ENCODE results near the gene CD163L1.

The CD163L1 gene

GRCh38 chr12:7485095-7485494 is 41.1 kb upstream of the CD163L1 start:
- Histone ChIP-seq H2AFZ (ENCODE audit: low read length) (no peak overlapping the region), H3K4me3 (ENCODE audit: low read length) (no peak overlapping the region), H3K36me3 (replicated peaks; ENCODE audit: insufficient read depth, low read length) (no peaks in the 10 kb centered on the region), H3K27me3 (replicated peaks; ENCODE audit: insufficient read depth, low read length) (no peaks in the 10 kb centered on the region), H3K4me2 (ENCODE audit: low read depth, low read length) (no peak overlapping the region), H3K9me2 (replicated peaks; ENCODE audit: insufficient read depth, low read length) (no peaks in the 10 kb centered on the region), H3K4me1 (ENCODE audit: low read length) (no peaks in the 10 kb centered on the region), H3K79me2 (ENCODE audit: low read length) (no peaks in the 10 kb centered on the region), H3K9me3 (replicated peaks; ENCODE audit: insufficient read depth, low read length) (no peaks in the 10 kb centered on the region), H3K9ac (ENCODE audit: low read length) (no peak overlapping the region), H3K27ac (ENCODE audit: low read length) (no peak overlapping the region), H4K20me1 (ENCODE audit: insufficient read depth, low read length) (no peaks in the 10 kb centered on the region), H3F3A (ENCODE audit: insufficient read depth, low read length) (no peaks in the 10 kb centered on the region)
- TF ChIP-seq, protein P1, sequence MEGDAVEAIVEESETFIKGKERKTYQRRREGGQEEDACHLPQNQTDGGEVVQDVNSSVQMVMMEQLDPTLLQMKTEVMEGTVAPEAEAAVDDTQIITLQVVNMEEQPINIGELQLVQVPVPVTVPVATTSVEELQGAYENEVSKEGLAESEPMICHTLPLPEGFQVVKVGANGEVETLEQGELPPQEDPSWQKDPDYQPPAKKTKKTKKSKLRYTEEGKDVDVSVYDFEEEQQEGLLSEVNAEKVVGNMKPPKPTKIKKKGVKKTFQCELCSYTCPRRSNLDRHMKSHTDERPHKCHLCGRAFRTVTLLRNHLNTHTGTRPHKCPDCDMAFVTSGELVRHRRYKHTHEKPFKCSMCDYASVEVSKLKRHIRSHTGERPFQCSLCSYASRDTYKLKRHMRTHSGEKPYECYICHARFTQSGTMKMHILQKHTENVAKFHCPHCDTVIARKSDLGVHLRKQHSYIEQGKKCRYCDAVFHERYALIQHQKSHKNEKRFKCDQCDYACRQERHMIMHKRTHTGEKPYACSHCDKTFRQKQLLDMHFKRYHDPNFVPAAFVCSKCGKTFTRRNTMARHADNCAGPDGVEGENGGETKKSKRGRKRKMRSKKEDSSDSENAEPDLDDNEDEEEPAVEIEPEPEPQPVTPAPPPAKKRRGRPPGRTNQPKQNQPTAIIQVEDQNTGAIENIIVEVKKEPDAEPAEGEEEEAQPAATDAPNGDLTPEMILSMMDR (IDR thresholded peaks at IDR 0.05; ENCODE audit: low read length), result no peak
- TF ChIP-seq EZH2phosphoT487 (IDR thresholded peaks at IDR 0.05; ENCODE audit: low read length) (no peak), EZH2 (optimal IDR thresholded peaks at IDR 0.05; ENCODE audit: low read depth, low read length) (no peak)
- DNase-seq, result no peak

DNA sequence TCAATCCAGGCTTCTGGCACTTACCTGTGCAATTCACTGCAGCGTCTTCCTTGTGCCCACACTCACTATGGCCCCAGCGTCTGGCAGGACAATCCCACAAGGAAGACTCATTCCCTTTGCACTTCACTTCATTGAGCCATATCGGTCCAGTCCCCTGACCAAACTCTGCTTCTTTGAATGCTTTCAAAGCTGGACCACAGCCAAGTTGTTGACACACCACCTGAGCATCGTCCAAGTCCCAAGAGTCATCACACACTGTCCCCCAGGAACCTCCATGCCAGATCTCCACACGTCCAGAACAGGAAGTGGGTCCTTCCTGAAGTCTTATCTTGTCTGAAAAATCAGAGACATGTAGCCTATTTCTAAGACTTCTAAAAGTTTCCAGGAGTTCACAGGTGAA is 39.4 kb upstream of the CD163L1 start:
- no peak for TF ChIP-seq EZH2phosphoT487 (IDR thresholded peaks at IDR 0.05; ENCODE audit: low read length)
- TF ChIP-seq, protein P1 (IDR thresholded peaks at IDR 0.05; ENCODE audit: low read length), result no peak
- TF ChIP-seq EZH2 (optimal IDR thresholded peaks at IDR 0.05; ENCODE audit: low read depth, low read length), result no peak
- no peak overlapping the region for H2AFZ ChIP-seq (ENCODE audit: low read length)

DNA sequence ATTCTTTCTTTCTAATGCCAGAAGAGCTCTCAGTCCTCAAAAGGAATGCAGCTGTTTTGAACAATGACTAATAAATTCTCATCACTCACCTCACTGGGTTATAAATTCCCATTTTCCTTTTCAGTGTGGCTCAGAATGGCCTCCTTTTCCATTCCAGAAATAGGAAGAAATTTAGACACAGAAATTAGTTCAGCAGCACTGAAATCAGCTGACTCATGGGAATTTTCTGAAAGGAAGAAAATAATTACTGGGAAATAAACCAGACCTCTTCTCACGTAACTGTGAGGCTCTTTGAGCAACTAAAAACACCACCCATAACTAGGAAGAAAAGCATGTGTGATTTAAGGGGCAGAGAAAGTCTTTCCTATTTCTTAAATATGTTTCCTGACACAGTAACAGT is 35.8 kb upstream of the CD163L1 start:
- Histone ChIP-seq H3K4me3 (ENCODE audit: low read length) (no peak overlapping the region), H4K20me1 (ENCODE audit: insufficient read depth, low read length) (no peaks in the 10 kb centered on the region), H3K27ac (ENCODE audit: low read length) (no peak overlapping the region), H2AFZ (ENCODE audit: low read length) (no peak overlapping the region), H3K36me3 (replicated peaks; ENCODE audit: insufficient read depth, low read length) (no peaks in the 10 kb centered on the region), H3K9ac (ENCODE audit: low read length) (no peak overlapping the region), H3K4me1 (ENCODE audit: low read length) (no peaks in the 10 kb centered on the region), H3K9me2 (replicated peaks; ENCODE audit: insufficient read depth, low read length) (no peaks in the 10 kb centered on the region), H3K9me3 (replicated peaks; ENCODE audit: insufficient read depth, low read length) (no peaks in the 10 kb centered on the region), H3K4me2 (ENCODE audit: low read depth, low read length) (no peak overlapping the region), H3F3A (ENCODE audit: insufficient read depth, low read length) (no peaks in the 10 kb centered on the region), H3K27me3 (replicated peaks; ENCODE audit: insufficient read depth, low read length) (no peaks in the 10 kb centered on the region), H3K79me2 (ENCODE audit: low read length) (no peaks in the 10 kb centered on the region)
- DNase-seq, result no peak
- no peak for TF ChIP-seq EZH2phosphoT487 (IDR thresholded peaks at IDR 0.05; ENCODE audit: low read length)
- TF ChIP-seq EZH2 (optimal IDR thresholded peaks at IDR 0.05; ENCODE audit: low read depth, low read length), result no peak
- TF ChIP-seq, protein P1 (IDR thresholded peaks at IDR 0.05; ENCODE audit: low read length), result no peak

More for the DNA sequence above, 39.4 kb upstream of the CD163L1 start:
- no peak for DNase-seq
- Histone ChIP-seq H3K79me2 (ENCODE audit: low read length) (no peaks in the 10 kb centered on the region), H3K9me2 (replicated peaks; ENCODE audit: insufficient read depth, low read length) (no peaks in the 10 kb centered on the region), H3K9ac (ENCODE audit: low read length) (no peak overlapping the region), H3K36me3 (replicated peaks; ENCODE audit: insufficient read depth, low read length) (no peaks in the 10 kb centered on the region), H3K27me3 (replicated peaks; ENCODE audit: insufficient read depth, low read length) (no peaks in the 10 kb centered on the region), H3F3A (ENCODE audit: insufficient read depth, low read length) (no peaks in the 10 kb centered on the region), H3K4me2 (ENCODE audit: low read depth, low read length) (no peak overlapping the region), H3K4me1 (ENCODE audit: low read length) (no peaks in the 10 kb centered on the region), H3K27ac (ENCODE audit: low read length) (no peak overlapping the region), H4K20me1 (ENCODE audit: insufficient read depth, low read length) (no peaks in the 10 kb centered on the region), H3K4me3 (ENCODE audit: low read length) (no peak overlapping the region), H3K9me3 (replicated peaks; ENCODE audit: insufficient read depth, low read length) (no peaks in the 10 kb centered on the region)
